Mononuclear cell (primary cell): ENCODE results near the gene SGSM2. TPM values are rescaled to one million over a fixed set of nuclear protein-coding genes. Genes with fewer than 3 reads are reported as not detected.

ENCODE experiments used
- H3K27me3 ChIP-seq: 2 replicates; pipeline ENCODE4 v1.6.0; 2011; ENCODE audit warnings: low read length, control low read depth; ENCODE audit not compliant: insufficient read depth
- H3K4me1 ChIP-seq: 2 replicates; pipeline ENCODE4 v1.5.1; 2011; ENCODE audit warnings: mild to moderate bottlenecking, low read length, control low read depth; ENCODE audit not compliant: insufficient read depth
- H3K4me3 ChIP-seq: 2 replicates; pipeline ENCODE4 v1.5.1; 2011; ENCODE audit warnings: mild to moderate bottlenecking, low read length, moderate library complexity
- H3K9me3 ChIP-seq: 2 replicates; pipeline ENCODE4 v1.5.1; 2011; ENCODE audit warnings: low read depth, mild to moderate bottlenecking, control low read depth, low read length
- total RNA-seq: library from RNA; depleted of rRNA; stranded (reverse); fragments of >200 nt; gene quantifications from one replicate; pipeline ENCODE4 v1.2.3, GENCODE V29; 2012

The SGSM2 gene
- total RNA-seq, 1 donor = 52.9 TPM

- H3K4me3 ChIP-seq = no peak overlapping the region
- no peaks in the 10 kb centered on the region for H3K9me3 ChIP-seq
- no peaks in the 10 kb centered on the region for H3K4me1 ChIP-seq
- H3K27me3 ChIP-seq = no peaks in the 10 kb centered on the region
These were observed 89.9 kb downstream of the SGSM2 start for GRCh38 chr17:2427215-2427614.

GRCh38 chr17:2427910-2428309 is 90.6 kb downstream of the SGSM2 start:
- H3K4me1 ChIP-seq = no peaks in the 10 kb centered on the region
- H3K9me3 ChIP-seq = no peaks in the 10 kb centered on the region
- H3K27me3 ChIP-seq = no peaks in the 10 kb centered on the region
- H3K4me3 ChIP-seq = no peak overlapping the region

Other genes with a start within 250 kb of the SGSM2 start
- gene SMG6, start 33.7 kb upstream of the SGSM2 start, total RNA-seq = 21.8 TPM
- gene SRR, start 33.6 kb upstream of the SGSM2 start, total RNA-seq = 2.1 TPM
- 33.5 TPM for gene TSR1, start 1.0 kb upstream of the SGSM2 start, total RNA-seq
- 18.1 TPM for gene MNT, start 63.6 kb downstream of the SGSM2 start, total RNA-seq
- gene METTL16, start 174.4 kb downstream of the SGSM2 start, total RNA-seq = 50.3 TPM